Stimulated activated memory B cell treated with anti-CD40 and anti-IgM and Interleukin-4, amounts not matched to agents 10 μg/mL and 1 μg/mL and 100 μg/mL, for 72 hours (primary cell): ENCODE data around the gene OPCML.

Source experiments
- ATAC-seq: fragments of 150-1000 bp; cut with Tn5 transposase; 2 replicates; pipeline ENCODE4 v1.10.0; 2021
- H3K27ac Mint-ChIP-seq: one replicate; pipeline ENCODE4 v1.8.0; 2022; ENCODE audit warnings: mild to moderate bottlenecking, mixed read lengths
- H3K27me3 Mint-ChIP-seq: one replicate; pipeline ENCODE4 v1.8.0; 2022; ENCODE audit warnings: mixed read lengths
- H3K36me3 Mint-ChIP-seq: one replicate; pipeline ENCODE4 v1.8.0; 2022; ENCODE audit warnings: mixed read lengths
- H3K4me1 Mint-ChIP-seq: one replicate; pipeline ENCODE4 v1.8.0; 2022; ENCODE audit warnings: mixed read lengths
- H3K4me3 Mint-ChIP-seq: one replicate; pipeline ENCODE4 v1.8.0; 2022; ENCODE audit warnings: mild to moderate bottlenecking, moderate library complexity, mixed read lengths
- H3K9me3 Mint-ChIP-seq: one replicate; pipeline ENCODE4 v1.8.0; 2022; ENCODE audit warnings: mixed read lengths

Gene OPCML

GRCh38 chr11:133346137-133346536 is 186.2 kb downstream of the OPCML start:
- ATAC-seq = no peak
- Mint-ChIP-seq H3K4me1 (no peaks in the 10 kb centered on the region), H3K27ac (no peak overlapping the region), H3K4me3 (no peak overlapping the region), H3K9me3 (peaks cover 4% of the 10 kb centered on the region), H3K27me3 (no peaks in the 10 kb centered on the region), H3K36me3 (no peaks in the 10 kb centered on the region)

- no peak overlapping the region for H3K4me3 Mint-ChIP-seq
- H3K9me3 Mint-ChIP-seq = peaks cover 4% of the 10 kb centered on the region
- no peak for ATAC-seq
- no peak overlapping the region for H3K27ac Mint-ChIP-seq
- no peaks in the 10 kb centered on the region for H3K4me1 Mint-ChIP-seq
- no peaks in the 10 kb centered on the region for H3K27me3 Mint-ChIP-seq
- no peaks in the 10 kb centered on the region for H3K36me3 Mint-ChIP-seq
Measured at GRCh38 chr11:133343951-133344350, 188.3 kb downstream of the OPCML start.

DNA sequence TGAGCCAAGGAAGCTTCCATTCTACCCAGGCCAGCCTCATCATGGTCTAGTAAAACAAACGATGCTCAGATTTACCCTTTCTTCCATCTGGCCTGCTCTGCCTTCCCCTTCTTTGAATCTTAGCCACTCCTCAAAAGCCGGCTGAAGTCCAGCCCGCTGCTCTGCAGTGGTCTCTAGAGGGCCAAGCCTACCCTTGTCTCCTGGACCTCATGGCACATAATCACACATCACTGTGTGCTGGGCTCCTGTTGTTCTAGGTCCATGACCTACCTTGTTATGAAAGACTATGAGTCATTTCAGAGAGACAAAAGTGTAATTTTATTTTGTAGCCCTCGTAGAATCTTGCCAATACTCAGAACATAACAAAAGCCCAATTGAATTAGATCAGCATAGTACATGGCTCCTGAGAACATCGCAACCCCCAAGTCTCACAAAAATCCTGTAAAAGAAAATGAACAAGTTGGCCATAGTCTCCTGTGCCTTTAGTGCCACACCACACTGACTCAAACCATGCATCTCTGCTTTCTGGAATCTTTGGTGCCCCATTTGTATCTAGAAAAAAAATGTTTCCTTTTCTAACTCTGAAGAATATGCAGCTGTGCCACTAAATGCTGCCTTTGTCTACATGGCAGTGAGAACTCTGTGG is 192.7 kb downstream of the OPCML start:
- no peak for ATAC-seq
- Mint-ChIP-seq H3K27me3 (no peaks in the 10 kb centered on the region), H3K27ac (no peak overlapping the region), H3K9me3 (peaks cover 4% of the 10 kb centered on the region), H3K36me3 (no peaks in the 10 kb centered on the region), H3K4me3 (no peak overlapping the region), H3K4me1 (no peaks in the 10 kb centered on the region)

DNA sequence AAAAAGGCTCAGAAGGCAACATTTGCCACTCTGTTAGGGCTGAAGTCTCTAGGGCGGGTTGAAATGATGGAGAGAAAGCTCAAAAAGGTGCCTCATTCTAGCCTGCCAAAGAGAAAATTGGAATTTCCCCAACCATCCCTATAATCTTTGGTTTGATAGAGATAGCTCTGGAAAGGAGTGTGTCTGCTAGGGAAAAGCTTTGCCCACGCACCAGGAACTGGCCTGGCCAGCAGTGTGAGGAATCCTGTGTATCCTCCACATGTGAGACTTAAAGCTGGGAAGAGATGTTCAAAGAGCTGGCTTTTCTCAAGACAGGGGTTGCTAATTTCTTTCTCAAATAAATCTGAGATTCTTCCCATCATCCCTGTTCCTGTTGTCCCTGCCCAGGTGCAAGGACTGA is 193.7 kb downstream of the OPCML start:
- no peak for ATAC-seq
- H3K4me1 Mint-ChIP-seq = no peaks in the 10 kb centered on the region

DNA sequence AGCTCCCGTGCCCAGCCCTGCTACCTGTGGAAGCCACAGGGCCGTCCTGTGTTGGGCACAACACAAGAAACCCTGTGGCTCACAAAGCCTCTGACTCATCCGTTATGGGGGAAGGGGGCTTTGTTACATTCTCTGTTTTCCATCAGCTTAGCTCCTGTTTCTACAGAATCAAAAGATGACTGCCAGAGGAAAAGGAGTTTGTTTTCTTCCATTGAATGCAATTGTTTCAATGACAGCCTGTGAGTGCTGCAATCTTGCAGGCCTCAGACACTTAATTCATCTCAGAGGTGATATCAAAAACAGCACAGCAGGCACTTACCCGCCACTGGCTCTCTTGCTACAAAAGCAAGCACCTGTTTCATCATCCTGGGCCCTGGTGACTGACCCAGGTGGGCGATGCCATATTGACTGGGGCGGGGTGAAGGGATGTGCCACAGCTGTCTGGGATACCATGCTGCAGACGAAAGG is 194.3 kb downstream of the OPCML start:
- Mint-ChIP-seq H3K9me3 (peaks cover 8% of the 10 kb centered on the region), H3K4me3 (no peak overlapping the region), H3K36me3 (no peaks in the 10 kb centered on the region), H3K27me3 (no peaks in the 10 kb centered on the region), H3K4me1 (no peaks in the 10 kb centered on the region), H3K27ac (no peak overlapping the region)
- ATAC-seq = no peak

More for the DNA sequence above, 193.7 kb downstream of the OPCML start:
- H3K27ac Mint-ChIP-seq = no peak overlapping the region
- peaks cover 4% of the 10 kb centered on the region for H3K9me3 Mint-ChIP-seq
- no peaks in the 10 kb centered on the region for H3K36me3 Mint-ChIP-seq
- no peaks in the 10 kb centered on the region for H3K27me3 Mint-ChIP-seq
- no peak overlapping the region for H3K4me3 Mint-ChIP-seq

- no peaks in the 10 kb centered on the region for H3K27me3 Mint-ChIP-seq
- H3K27ac Mint-ChIP-seq = no peak overlapping the region
- peaks cover 11% of the 10 kb centered on the region for H3K9me3 Mint-ChIP-seq
- H3K4me3 Mint-ChIP-seq = no peak overlapping the region
- no peak for ATAC-seq
- H3K4me1 Mint-ChIP-seq = no peaks in the 10 kb centered on the region
- no peaks in the 10 kb centered on the region for H3K36me3 Mint-ChIP-seq
Measured at GRCh38 chr11:133337193-133337592, 195.1 kb downstream of the OPCML start.

DNA sequence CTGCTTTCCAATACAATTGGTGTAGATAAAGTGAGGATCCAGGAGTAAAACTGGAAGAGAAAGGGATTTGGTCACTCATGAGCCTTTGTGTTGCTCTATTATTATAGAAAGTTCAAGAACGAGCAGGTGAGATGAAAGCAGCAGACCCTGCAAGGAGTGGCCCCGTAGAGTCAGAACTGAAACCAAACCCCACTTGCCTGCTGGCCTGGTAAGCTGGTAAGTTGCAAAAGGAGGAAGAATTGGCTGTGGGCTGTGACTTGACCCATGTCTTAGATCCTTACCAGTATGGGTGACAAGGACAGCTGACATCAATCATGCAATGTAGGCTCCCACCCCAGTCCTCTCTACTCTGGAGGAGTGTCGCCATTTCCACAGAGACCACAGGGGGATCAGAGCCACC is 201.3 kb downstream of the OPCML start:
- Mint-ChIP-seq H3K9me3 (peaks cover 17% of the 10 kb centered on the region), H3K4me3 (no peak overlapping the region), H3K4me1 (no peaks in the 10 kb centered on the region), H3K36me3 (no peaks in the 10 kb centered on the region), H3K27me3 (no peaks in the 10 kb centered on the region), H3K27ac (no peak overlapping the region)
- ATAC-seq = no peak

- Mint-ChIP-seq H3K4me1 (no peaks in the 10 kb centered on the region), H3K36me3 (no peaks in the 10 kb centered on the region), H3K27me3 (no peaks in the 10 kb centered on the region), H3K27ac (no peak overlapping the region), H3K4me3 (no peak overlapping the region), H3K9me3 (peaks cover 8% of the 10 kb centered on the region)
- ATAC-seq = peak; percentile 67
Measured at GRCh38 chr11:133326849-133327248, 205.5 kb downstream of the OPCML start.

GRCh38 chr11:133326332-133326731 is 206.0 kb downstream of the OPCML start:
- H3K4me3 Mint-ChIP-seq = no peak overlapping the region
- H3K36me3 Mint-ChIP-seq = no peaks in the 10 kb centered on the region
- H3K27me3 Mint-ChIP-seq = no peaks in the 10 kb centered on the region
- H3K9me3 Mint-ChIP-seq = peaks cover 8% of the 10 kb centered on the region
- ATAC-seq = peak; percentile 12
- no peaks in the 10 kb centered on the region for H3K4me1 Mint-ChIP-seq
- H3K27ac Mint-ChIP-seq = no peak overlapping the region

DNA sequence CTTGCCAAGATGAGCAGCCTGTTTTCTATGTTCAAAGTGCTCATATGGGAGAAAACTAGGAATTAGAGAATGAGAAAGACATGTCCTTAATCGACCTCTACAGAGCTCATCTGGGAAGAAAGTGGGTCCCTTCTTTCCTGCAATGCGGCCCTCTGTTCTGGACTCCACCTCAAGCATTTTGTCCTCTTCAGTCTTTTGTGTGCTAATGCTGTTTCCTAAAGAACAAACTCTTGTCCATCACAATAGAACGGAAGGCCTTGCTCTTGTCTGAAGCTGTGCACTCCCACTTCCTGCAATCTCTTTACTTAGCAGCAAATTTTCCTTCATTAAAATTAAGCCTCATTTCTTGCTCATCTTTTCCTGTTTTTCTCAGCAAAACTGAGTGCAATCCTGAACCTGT is 206.6 kb downstream of the OPCML start:
- Mint-ChIP-seq H3K27ac (no peak overlapping the region), H3K4me1 (no peaks in the 10 kb centered on the region), H3K9me3 (peaks cover 8% of the 10 kb centered on the region), H3K4me3 (no peak overlapping the region), H3K36me3 (no peaks in the 10 kb centered on the region), H3K27me3 (no peaks in the 10 kb centered on the region)
- ATAC-seq = no peak

DNA sequence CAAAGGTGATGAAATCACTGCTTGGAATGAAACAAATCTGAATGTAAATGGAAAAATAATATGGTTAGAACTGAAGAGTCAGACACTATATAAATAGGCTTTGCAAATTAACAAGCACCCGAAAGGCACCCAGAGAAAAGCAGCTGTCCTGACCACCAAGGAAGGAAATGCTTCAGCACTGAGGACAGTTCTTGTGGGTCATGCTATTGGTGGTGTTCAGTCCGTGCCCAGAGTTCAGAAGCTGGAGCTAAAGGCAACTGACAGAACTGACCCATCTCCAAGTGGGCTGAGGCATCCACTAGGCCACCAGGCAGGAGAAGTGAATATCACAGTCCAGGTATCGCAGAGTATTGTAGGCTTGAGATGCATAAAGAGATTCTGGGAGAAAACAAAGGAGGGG is 208.9 kb downstream of the OPCML start:
- ATAC-seq = no peak
- Mint-ChIP-seq H3K27me3 (no peaks in the 10 kb centered on the region), H3K9me3 (peaks cover 8% of the 10 kb centered on the region), H3K27ac (no peak overlapping the region), H3K36me3 (no peaks in the 10 kb centered on the region), H3K4me1 (no peaks in the 10 kb centered on the region), H3K4me3 (no peak overlapping the region)

DNA sequence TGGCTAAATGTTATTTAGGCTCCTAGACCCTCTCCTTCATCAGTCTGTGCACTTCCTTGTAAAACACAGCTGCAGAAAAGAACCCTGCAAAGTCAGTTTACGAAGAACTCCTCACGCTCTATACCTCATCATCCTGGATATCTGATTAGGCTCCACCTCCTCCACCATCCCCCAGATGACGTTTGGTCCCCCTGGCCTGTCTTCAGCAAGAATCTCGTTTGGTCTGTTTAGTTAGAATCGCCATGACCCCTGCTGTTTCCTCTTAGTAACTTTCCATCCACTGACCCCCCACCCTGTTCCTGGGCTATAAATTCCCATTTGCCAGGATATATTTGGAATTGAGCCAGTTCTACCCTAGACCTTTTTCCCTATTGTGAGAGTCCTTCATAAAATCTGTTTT is 214.1 kb downstream of the OPCML start:
- peaks cover 4% of the 10 kb centered on the region for H3K9me3 Mint-ChIP-seq
- H3K4me1 Mint-ChIP-seq = no peaks in the 10 kb centered on the region
- no peak for ATAC-seq
- H3K27me3 Mint-ChIP-seq = no peaks in the 10 kb centered on the region
- no peaks in the 10 kb centered on the region for H3K36me3 Mint-ChIP-seq
- H3K4me3 Mint-ChIP-seq = no peak overlapping the region
- no peak overlapping the region for H3K27ac Mint-ChIP-seq

DNA sequence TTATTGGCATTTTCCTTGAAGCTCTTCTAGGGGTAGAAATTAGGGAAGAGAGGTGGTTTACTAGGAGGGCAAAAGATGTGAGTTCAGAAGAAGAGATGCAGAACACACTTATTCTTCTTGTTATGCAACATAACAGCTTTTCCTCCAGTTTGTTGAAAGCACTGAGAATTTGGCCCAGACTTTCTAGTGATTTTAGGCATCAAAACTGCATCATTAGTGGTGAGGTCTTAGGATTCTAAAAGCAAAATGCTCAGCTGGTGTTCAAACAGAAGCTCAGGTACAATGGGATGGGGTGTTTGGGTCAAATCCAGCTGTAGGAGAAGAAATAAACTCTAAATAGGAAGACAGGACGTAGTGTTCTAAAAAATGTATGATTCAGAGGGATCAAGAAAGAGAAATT is 221.1 kb downstream of the OPCML start:
- ATAC-seq = no peak
- Mint-ChIP-seq H3K27me3 (no peaks in the 10 kb centered on the region), H3K9me3 (peaks cover 4% of the 10 kb centered on the region), H3K4me3 (no peak overlapping the region), H3K36me3 (no peaks in the 10 kb centered on the region), H3K27ac (no peak overlapping the region), H3K4me1 (no peaks in the 10 kb centered on the region)

DNA sequence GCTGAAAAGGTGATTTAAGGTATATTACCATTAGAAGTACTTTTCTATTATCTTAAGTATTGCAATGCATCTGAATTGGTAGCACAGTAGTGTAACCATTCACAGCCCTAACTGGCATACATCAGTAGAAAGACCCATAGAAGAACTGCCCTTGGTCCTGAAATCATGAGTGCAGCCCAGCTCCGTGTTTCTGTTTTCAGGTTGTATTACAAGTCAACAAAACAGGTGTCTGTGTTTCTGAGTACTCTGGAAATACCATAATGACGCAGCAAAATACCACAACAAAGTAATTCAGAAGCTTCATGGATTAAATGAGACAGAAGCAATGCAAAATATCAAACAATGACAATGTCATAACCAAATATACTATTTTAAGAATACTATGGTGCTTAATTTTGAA is 226.3 kb downstream of the OPCML start:
- no peaks in the 10 kb centered on the region for H3K27me3 Mint-ChIP-seq
- no peak overlapping the region for H3K27ac Mint-ChIP-seq
- H3K4me3 Mint-ChIP-seq = no peak overlapping the region
- H3K4me1 Mint-ChIP-seq = no peaks in the 10 kb centered on the region
- H3K9me3 Mint-ChIP-seq = peaks cover 6% of the 10 kb centered on the region
- H3K36me3 Mint-ChIP-seq = no peaks in the 10 kb centered on the region
- no peak for ATAC-seq

DNA sequence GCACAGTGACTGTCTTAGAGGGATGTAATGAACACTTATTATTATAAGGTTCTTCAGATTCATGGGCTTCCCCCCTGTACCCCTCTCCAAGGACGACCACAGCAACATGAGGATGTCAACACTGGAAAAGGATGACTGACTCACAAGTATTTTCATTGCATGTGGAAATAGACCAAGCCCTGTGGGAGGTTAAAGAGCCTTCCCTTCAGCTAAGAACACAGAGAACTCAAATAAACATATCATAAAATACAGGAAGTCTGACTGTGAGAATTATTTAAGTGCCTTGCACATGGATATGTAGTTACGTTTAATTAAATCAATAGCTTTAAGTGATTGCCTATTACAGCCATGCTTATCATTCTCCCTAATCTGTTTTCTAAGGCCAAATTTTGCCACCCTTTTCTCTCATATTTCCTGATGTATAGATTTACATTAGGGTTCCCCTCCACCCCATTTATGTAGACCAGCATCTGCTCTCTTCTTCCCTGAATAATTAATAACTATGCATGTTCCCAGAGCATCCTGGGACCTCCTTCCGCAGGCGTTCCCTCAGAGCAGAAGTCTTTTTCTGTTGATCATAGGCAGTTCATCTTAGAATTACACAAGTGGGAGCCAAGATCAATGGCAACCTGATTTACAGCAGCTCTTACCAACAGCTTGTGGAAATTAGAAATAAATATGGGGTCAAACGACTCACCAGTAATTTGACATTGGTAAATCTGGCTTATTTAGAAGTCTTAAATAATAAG is 226.9 kb downstream of the OPCML start:
- Mint-ChIP-seq H3K27ac (no peak overlapping the region), H3K36me3 (no peaks in the 10 kb centered on the region), H3K4me3 (no peak overlapping the region), H3K9me3 (peaks cover 6% of the 10 kb centered on the region), H3K27me3 (no peaks in the 10 kb centered on the region), H3K4me1 (no peaks in the 10 kb centered on the region)
- no peak for ATAC-seq

GRCh38 chr11:133303262-133303661 is 229.0 kb downstream of the OPCML start:
- no peak overlapping the region for H3K4me3 Mint-ChIP-seq
- no peaks in the 10 kb centered on the region for H3K27me3 Mint-ChIP-seq
- no peaks in the 10 kb centered on the region for H3K36me3 Mint-ChIP-seq
- ATAC-seq = no peak
- no peak overlapping the region for H3K27ac Mint-ChIP-seq
- peaks cover 2% of the 10 kb centered on the region for H3K9me3 Mint-ChIP-seq
- H3K4me1 Mint-ChIP-seq = no peaks in the 10 kb centered on the region
